Duodenal mucosa (tissue), 2 donors: Measurements from ENCODE around the gene SERINC5.

Experiments
- H3K27ac ChIP-seq: one replicate; pipeline ENCODE4 v1.7.0; 2013; ENCODE audit warnings: low read depth, low read length
- H3K27me3 ChIP-seq, 2 donors: one replicate each; pipeline ENCODE4 v1.7.0; 2013; ENCODE audit warnings: low read length in 2 of 2, control low read depth in 1 of 2; ENCODE audit not compliant: insufficient read depth in 2 of 2, control insufficient read depth in 1 of 2
- H3K36me3 ChIP-seq, 2 donors: one replicate each; pipeline ENCODE4 v1.7.0; 2013; ENCODE audit warnings: low read length in 2 of 2, control low read depth in 1 of 2; ENCODE audit not compliant: insufficient read depth in 2 of 2, control insufficient read depth in 1 of 2
- H3K4me1 ChIP-seq, 2 donors: one replicate each; pipeline ENCODE4 v1.7.0; 2013; ENCODE audit warnings: low read length in 2 of 2, control low read depth in 1 of 2; ENCODE audit not compliant: insufficient read depth in 2 of 2, control insufficient read depth in 1 of 2
- H3K4me3 ChIP-seq, 2 donors: one replicate each; pipeline ENCODE4 v1.7.0; 2013; ENCODE audit warnings: low read length in 2 of 2, low read depth in 1 of 2
- H3K9ac ChIP-seq, 2 donors: one replicate each; pipeline ENCODE4 v1.7.0; 2013; ENCODE audit warnings: low read length in 2 of 2, low read depth in 1 of 2
- H3K9me3 ChIP-seq, 2 donors: one replicate each; pipeline ENCODE4 v1.7.0; 2013; ENCODE audit warnings: low read length in 2 of 2, control low read depth in 1 of 2; ENCODE audit not compliant: control insufficient read depth in 1 of 2

SERINC5 gene

DNA sequence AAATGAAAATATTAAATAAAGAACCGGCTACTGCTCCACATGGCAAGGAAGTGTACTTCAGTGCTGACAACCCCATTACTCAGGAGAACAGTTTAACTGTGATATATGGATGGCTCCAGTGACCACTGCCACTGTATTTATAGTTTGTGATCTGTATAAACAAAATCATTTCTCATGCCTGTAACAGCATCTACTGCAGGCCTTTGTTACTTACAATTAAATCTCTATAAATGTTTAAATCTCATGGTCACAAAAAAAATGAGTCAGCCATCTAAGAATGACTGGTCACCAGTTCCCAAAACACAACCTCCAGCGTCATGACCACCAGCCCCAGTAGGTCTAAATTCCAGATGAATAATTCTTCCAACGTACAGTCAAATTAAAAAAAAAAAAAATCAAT is 24.6 kb downstream of the SERINC5 start:
- no peak overlapping the region for H3K27ac ChIP-seq
- H3K9me3 ChIP-seq = no peaks in the 10 kb centered on the region
- peaks cover 16 to 18% of the 10 kb centered on the region in 2 donors for H3K4me1 ChIP-seq
- H3K4me3 ChIP-seq = no peak overlapping the region
- H3K27me3 ChIP-seq = no peaks in the 10 kb centered on the region
- no peak overlapping the region for H3K9ac ChIP-seq
- no peaks in the 10 kb centered on the region for H3K36me3 ChIP-seq

DNA sequence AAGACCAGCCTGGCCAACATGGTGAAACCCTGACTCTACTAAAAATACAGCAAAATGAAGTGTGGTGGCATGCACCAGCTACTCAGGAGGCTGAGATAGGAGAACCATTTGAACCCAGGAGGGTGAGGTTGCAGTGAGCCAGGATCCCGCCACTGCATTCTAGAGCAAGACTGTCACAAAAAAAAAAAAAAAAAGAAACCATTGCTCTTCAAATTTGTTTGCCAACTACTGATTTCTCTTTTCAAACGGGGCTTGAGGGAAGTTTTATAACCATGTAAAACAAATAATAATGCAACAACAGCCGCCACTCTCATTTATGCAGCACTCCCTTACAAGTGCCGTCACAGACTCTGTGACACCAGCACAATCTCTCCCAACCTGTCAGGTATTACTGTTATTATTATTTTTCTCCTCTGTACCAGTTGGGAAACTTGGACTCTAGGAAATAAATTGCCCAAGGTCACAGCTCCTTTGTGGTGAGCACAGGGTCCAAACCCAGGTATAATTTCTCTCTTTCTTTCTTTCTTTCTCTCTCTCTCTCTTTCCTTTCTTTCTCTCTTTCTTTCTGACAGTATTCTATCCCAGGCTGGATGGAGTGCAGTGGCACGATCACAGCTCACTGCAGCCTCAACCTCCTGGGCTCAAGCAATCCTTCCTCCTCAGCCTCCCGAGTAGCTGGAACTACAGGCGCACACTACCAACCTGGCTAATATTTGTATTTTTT is 25.4 kb downstream of the SERINC5 start:
- Histone ChIP-seq H3K4me3 (no peak overlapping the region), H3K9ac (no peak overlapping the region), H3K9me3 (no peaks in the 10 kb centered on the region), H3K4me1 (peaks cover 18 to 20% of the 10 kb centered on the region in 2 donors), H3K27me3 (no peaks in the 10 kb centered on the region), H3K36me3 (no peaks in the 10 kb centered on the region), H3K27ac (no peak overlapping the region)

DNA sequence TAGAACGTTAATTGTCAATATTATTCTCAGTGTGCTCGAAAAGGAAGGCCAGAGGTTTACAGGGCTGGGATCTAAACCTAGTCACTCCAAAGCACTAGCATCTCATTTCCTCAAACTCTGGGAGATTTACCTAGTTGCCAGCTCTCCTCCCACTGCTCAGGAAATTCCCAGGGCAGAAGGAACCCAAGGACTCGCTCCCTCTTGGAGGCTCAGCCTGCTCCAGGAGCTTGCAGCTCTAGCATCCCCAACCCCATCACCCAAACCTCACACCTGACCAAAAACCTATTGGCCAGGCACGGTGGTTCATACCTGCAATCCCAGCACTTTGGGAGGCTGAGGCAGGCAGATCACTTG is 26.0 kb downstream of the SERINC5 start:
- Histone ChIP-seq H3K9me3 (no peaks in the 10 kb centered on the region), H3K4me3 (no peak overlapping the region), H3K9ac (no peak overlapping the region), H3K4me1 (peaks cover 20 to 23% of the 10 kb centered on the region in 2 donors), H3K27ac (no peak overlapping the region), H3K36me3 (no peaks in the 10 kb centered on the region), H3K27me3 (no peaks in the 10 kb centered on the region)

DNA sequence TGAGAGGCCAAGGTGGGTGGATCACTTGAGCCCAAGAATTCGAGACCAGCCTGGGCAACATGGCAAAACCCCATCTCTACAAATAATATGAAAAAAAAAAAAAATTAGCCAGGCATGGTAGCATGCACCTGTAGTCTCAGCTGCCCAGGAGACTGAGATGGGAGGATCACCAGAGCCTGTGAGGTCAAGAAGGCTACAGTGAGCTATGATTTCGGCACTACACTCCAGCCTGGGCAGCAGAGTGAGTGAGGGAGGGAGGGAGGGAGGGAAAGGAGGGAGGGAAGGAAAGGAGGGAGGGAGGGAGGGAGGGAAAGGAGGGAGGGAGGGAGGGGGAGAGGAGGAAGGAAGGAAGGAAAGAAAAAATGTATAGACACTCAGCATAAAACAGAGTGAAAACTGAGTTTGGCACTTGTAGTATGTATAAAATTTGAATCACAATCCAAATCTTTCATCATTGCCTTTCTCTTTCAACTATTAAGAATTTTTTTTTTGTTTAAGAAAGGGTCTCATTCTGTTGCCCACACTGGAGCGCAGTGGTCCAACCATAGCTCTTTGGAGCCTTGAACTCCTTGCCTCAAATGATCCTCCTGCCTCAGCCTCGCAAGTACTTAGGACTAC is 27.8 kb downstream of the SERINC5 start:
- H3K27me3 ChIP-seq = no peaks in the 10 kb centered on the region
- peaks cover 16 to 23% of the 10 kb centered on the region in 2 donors for H3K4me1 ChIP-seq
- H3K4me3 ChIP-seq = no peak overlapping the region
- no peaks in the 10 kb centered on the region for H3K9me3 ChIP-seq
- no peaks in the 10 kb centered on the region for H3K36me3 ChIP-seq
- no peak overlapping the region for H3K9ac ChIP-seq
- H3K27ac ChIP-seq = no peak overlapping the region

DNA sequence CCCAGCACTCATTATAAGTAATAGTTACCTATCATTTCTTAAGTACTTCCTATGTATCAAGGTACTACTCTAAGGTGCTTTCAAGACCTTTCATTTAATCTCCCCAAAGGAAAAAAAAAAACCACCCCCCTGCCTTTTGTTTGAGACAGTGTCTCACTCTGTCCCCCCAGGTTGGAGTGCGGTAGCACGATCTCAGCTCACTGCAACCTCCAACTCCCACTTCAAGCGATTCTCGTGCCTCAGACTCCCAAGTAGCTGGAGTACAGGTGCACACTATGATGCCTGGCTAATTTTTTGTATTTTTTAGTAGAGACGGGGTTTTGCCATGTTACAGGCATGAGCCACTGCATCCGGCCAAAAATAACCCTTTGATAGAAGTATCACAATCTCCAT is 29.9 kb downstream of the SERINC5 start:
- H3K27me3 ChIP-seq = no peaks in the 10 kb centered on the region
- no peak overlapping the region for H3K4me3 ChIP-seq
- peaks cover 16 to 23% of the 10 kb centered on the region in 2 donors for H3K4me1 ChIP-seq

DNA sequence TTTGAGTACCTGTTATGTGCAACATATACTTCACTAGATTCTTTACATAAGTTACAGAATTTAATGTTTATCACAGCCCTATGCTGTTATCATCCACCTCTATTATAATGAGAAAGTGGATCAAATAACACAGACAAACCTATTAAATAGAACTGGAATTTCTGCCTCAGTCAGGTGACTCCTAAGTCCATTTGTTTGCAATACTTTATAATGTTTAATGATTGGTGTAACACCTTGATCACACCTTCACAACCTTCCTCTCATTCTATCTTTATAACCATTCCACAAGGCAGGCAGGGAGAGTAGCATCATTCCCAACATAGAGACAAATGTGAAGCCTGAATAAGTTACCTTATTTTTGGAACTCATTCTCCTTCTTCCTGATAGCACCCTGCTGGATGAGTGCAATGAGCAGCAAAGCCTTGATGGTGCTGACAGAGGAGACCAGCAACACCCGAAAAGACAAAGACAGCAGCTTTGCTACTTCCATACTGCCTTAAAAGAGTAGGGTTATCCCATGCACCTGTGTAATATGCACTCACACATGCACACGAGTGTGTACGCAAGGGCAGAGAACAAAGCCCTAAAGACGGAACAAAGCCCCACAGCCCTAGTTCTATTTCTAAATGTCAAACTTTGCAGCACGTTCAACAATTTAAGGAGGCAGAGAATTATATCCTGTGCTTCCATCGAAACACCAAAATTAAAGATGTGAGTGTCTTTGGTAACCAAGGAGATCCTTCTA is 30.5 kb downstream of the SERINC5 start:
- Histone ChIP-seq H3K36me3 (no peaks in the 10 kb centered on the region), H3K27me3 (no peaks in the 10 kb centered on the region), H3K4me1 (peaks cover 18 to 19% of the 10 kb centered on the region in 2 donors), H3K9ac (no peak overlapping the region), H3K9me3 (no peaks in the 10 kb centered on the region), H3K4me3 (no peak overlapping the region), H3K27ac (no peak overlapping the region)

More for the DNA sequence above, 29.9 kb downstream of the SERINC5 start:
- no peak overlapping the region for H3K9ac ChIP-seq
- no peak overlapping the region for H3K27ac ChIP-seq
- H3K36me3 ChIP-seq = no peaks in the 10 kb centered on the region
- H3K9me3 ChIP-seq = no peaks in the 10 kb centered on the region

DNA sequence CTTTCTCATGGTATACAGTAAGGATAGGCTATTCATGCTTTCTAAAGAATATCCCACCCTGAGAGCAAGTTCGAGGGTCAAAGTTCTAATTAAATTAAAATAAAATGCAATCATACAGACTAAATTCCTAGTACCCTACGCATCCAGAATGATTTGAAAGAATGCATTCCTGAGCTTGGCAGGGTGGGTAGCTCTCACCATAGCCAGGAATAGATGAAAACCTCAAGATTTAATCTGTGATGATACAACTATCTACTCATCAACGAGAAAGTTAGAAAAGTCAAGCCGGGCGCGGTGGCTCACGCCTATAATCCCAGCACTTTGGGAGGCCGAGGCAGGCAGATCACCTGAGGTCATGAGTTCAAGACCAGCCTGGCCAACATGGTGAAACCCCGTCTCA is 32.3 kb downstream of the SERINC5 start:
- Histone ChIP-seq H3K9me3 (no peaks in the 10 kb centered on the region), H3K27ac (no peak overlapping the region), H3K9ac (no peak overlapping the region), H3K36me3 (no peaks in the 10 kb centered on the region), H3K4me1 (peaks cover 6 to 7% of the 10 kb centered on the region in 2 donors), H3K4me3 (no peak overlapping the region), H3K27me3 (no peaks in the 10 kb centered on the region)

DNA sequence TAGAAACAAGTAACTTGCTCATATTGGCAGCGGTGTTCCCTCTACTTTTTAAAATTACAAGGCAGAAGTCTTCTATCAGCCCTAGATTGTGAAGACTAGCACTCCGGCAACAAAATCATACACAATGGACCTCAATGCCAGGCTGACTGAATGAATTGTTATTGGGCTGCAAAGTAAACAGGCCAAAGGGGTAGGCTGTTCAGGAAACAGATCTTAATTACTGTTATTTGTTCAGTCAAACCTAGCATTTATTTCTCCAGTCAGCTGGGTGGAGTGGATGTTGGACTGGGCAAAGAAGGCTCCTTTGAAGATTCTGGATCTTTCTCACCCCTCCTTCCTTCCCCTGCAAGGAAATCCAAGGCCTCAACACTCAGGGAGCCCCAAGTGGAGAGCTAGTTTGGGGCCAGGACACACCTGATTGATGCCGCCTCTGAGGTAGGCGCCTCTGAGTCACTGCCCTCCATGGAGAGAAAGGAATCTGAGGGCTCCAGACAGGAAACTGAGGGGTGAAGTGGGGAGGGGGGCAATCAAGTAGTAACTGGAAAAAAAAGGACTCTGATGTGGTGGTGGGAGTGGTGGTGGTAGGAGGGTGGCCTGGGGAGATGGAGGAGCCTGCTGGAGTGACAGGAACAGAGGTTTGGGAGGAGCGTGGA is 35.5 kb downstream of the SERINC5 start:
- H3K9ac ChIP-seq = no peak overlapping the region
- peaks cover 3 to 4% of the 10 kb centered on the region in 2 donors for H3K4me1 ChIP-seq
- no peaks in the 10 kb centered on the region for H3K27me3 ChIP-seq
- no peak overlapping the region for H3K4me3 ChIP-seq
- no peak overlapping the region for H3K27ac ChIP-seq
- no peaks in the 10 kb centered on the region for H3K36me3 ChIP-seq
- no peaks in the 10 kb centered on the region for H3K9me3 ChIP-seq

DNA sequence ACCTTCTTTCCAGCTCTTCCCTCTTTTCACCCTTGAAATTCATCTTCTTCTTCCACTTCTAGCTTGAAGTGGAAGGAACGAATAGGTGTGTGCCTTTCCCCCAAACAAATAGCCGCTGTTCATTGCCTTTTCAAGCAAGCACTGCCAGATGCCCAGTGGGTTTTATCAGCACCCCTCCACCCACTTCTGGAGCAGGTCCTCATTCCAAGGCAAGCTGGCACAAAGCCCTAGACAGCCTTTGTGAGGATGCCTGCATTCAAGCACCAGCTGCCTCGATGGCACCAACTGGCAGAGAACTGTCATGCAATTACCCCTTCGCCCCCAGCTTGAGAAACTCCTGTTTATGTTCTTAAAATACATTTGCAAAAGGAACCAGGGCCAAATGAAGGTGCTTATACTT is 36.5 kb downstream of the SERINC5 start:
- H3K36me3 ChIP-seq = no peaks in the 10 kb centered on the region
- H3K9me3 ChIP-seq = no peaks in the 10 kb centered on the region
- H3K9ac ChIP-seq = no peak overlapping the region
- H3K27ac ChIP-seq = no peak overlapping the region
- peaks cover 0 to 3% of the 10 kb centered on the region in 2 donors for H3K4me1 ChIP-seq
- H3K4me3 ChIP-seq = no peak overlapping the region
- H3K27me3 ChIP-seq = no peaks in the 10 kb centered on the region

DNA sequence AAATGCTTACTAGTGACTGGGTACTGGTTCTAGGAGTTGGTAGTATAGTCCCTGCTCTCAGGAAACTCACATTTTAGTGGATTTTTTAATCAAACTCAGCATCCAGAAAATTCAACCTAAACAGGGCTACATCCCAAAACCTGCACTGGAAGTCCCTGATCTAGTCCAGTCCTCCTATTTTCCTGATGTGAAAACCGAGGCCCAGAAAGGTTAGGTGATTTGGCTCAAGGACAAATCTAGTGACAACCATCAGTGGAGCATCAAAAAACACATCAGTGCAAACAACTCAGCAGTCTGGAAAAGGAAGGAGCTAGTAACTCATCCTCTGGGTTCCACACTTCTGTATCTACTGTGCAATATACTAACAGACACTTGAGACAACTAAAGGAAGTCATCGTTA is 38.2 kb downstream of the SERINC5 start:
- H3K4me3 ChIP-seq = no peak overlapping the region
- no peaks in the 10 kb centered on the region for H3K27me3 ChIP-seq
- H3K27ac ChIP-seq = no peak overlapping the region
- H3K36me3 ChIP-seq = no peaks in the 10 kb centered on the region
- no peak overlapping the region for H3K9ac ChIP-seq
- no peaks in the 10 kb centered on the region for H3K9me3 ChIP-seq
- H3K4me1 ChIP-seq = peaks cover under 1 to 5% of the 10 kb centered on the region in 2 donors
